Astrocyte (in vitro differentiated cells and primary cell): ENCODE measurements around the gene COQ9.

ENCODE experiments used
- EZH2 ChIP-seq: IDR thresholded peaks from 2 replicates; pipeline ENCODE4 v1.6.1; 2012; ENCODE audit warnings: mild to moderate bottlenecking, low read length, inconsistent platforms; ENCODE audit not compliant: insufficient read depth
- TF ChIP-seq, protein P1 (sequence below): IDR thresholded peaks from 2 replicates; pipeline ENCODE4 v1.5.1; 2011; ENCODE audit warnings: low read depth, mild to moderate bottlenecking, inconsistent platforms, low read length, moderate library complexity; ENCODE audit not compliant: insufficient read depth

DNA sequence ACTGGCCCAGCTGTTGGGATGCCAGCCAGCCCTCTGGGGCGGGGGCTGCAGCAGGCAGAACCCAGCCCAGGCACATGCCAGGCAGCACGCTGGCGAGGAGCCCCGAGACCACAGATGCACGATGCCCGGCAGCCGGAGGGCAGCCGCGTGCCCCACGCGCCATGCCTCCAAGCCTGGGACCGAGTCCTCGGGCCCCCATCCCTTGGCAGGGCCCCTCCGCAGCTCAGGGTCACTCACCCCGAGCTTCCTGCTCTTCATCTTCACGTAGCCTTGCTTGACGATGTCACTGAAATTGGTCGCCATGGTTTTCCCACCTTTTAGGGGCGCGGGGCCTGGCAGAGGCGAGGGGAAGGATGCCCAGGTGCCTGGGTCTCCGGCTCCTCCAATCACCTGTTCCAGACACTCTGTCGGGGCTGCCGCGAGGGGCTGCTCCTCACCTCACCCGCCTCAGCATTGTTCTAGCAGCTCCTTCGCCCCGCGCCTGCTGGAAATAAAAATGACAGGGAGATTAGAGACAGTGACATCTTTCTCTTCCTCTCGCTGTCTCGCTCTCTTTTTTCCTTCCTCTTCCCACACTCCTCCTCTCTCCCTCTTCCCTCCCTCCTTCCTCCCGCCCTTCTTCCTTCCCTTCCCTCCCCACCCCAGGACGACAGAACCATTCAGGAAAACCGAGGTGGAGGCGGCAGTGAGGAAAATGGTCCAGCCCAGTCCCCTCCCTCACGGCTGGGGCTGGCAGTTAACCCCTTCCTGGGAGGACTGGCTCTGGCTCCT, 32.1 kb downstream of the COQ9 start:
- TF ChIP-seq, protein P1, sequence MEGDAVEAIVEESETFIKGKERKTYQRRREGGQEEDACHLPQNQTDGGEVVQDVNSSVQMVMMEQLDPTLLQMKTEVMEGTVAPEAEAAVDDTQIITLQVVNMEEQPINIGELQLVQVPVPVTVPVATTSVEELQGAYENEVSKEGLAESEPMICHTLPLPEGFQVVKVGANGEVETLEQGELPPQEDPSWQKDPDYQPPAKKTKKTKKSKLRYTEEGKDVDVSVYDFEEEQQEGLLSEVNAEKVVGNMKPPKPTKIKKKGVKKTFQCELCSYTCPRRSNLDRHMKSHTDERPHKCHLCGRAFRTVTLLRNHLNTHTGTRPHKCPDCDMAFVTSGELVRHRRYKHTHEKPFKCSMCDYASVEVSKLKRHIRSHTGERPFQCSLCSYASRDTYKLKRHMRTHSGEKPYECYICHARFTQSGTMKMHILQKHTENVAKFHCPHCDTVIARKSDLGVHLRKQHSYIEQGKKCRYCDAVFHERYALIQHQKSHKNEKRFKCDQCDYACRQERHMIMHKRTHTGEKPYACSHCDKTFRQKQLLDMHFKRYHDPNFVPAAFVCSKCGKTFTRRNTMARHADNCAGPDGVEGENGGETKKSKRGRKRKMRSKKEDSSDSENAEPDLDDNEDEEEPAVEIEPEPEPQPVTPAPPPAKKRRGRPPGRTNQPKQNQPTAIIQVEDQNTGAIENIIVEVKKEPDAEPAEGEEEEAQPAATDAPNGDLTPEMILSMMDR: no peak
- no peak for TF ChIP-seq EZH2
